ENCODE results near the gene RRP8.

RRP8 gene

DNA sequence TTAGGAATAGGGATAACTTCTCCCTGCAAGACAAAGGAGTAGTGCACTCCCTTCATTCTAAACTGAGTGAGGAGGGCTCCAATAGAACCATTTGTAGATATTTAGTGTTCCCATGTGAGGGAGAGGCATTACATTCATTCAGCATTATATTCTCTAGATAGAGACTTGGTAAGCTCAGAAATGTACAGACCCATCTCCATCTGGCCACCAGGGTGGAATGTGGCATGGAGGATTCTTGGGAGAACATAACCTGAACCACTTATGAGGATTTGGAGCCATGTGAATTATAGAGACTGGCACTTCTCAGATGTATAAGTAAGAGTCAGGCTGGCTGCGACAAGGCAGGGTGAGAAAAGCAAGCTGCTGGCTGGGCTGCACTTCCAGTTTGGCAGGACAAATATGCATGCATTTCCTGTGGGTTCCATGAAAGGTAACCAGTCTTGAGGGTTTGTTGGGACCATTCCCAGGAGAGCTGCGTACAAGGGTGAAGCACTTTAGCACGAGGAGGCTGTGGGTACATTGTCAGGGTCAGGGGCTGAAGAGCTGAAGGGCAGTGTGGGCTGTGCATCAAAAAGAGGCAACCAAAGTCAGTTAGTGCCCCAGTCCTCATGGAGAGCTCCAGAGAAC is 9.2 kb downstream of the RRP8 start:
- H3K4me3 ChIP-seq (ENCODE audit: low read depth, low read length), result no peak overlapping the region
- in situ Hi-C loops (cut with HindIII; ENCODE audit: low sequenced_read_pairs), result no loop called here
- DNase-seq (ENCODE audit: low read depth, low spot score), result no peak
- TF ChIP-seq, protein P1, sequence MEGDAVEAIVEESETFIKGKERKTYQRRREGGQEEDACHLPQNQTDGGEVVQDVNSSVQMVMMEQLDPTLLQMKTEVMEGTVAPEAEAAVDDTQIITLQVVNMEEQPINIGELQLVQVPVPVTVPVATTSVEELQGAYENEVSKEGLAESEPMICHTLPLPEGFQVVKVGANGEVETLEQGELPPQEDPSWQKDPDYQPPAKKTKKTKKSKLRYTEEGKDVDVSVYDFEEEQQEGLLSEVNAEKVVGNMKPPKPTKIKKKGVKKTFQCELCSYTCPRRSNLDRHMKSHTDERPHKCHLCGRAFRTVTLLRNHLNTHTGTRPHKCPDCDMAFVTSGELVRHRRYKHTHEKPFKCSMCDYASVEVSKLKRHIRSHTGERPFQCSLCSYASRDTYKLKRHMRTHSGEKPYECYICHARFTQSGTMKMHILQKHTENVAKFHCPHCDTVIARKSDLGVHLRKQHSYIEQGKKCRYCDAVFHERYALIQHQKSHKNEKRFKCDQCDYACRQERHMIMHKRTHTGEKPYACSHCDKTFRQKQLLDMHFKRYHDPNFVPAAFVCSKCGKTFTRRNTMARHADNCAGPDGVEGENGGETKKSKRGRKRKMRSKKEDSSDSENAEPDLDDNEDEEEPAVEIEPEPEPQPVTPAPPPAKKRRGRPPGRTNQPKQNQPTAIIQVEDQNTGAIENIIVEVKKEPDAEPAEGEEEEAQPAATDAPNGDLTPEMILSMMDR (IDR thresholded peaks at IDR 0.05; ENCODE audit: low read depth, low read length), result no peak

DNA sequence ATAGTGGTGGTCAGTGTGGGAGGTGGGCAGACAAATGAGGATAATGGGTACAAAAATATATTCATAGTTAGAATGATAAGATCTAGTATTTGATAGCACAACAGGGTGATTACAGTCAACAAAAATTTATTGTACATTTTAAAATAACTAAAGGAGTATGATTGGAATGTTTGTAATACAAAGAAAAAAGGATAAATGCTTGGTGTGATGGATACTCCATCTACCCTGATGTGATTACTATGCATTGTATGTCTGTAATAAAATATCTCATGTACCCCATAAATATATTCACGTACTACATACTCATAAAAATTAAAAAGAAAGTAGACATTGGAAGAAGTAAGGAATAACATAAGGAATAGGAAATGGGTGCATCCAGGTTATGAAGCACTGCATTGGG is 15.4 kb downstream of the RRP8 start:
- in situ Hi-C loops (cut with HindIII; ENCODE audit: low sequenced_read_pairs), result no loop called here
- no peak overlapping the region for H3K4me3 ChIP-seq (ENCODE audit: low read depth, low read length)
- TF ChIP-seq, protein P1 (IDR thresholded peaks at IDR 0.05; ENCODE audit: low read depth, low read length), result no peak
- DNase-seq (ENCODE audit: low read depth, low spot score), result no peak

DNA sequence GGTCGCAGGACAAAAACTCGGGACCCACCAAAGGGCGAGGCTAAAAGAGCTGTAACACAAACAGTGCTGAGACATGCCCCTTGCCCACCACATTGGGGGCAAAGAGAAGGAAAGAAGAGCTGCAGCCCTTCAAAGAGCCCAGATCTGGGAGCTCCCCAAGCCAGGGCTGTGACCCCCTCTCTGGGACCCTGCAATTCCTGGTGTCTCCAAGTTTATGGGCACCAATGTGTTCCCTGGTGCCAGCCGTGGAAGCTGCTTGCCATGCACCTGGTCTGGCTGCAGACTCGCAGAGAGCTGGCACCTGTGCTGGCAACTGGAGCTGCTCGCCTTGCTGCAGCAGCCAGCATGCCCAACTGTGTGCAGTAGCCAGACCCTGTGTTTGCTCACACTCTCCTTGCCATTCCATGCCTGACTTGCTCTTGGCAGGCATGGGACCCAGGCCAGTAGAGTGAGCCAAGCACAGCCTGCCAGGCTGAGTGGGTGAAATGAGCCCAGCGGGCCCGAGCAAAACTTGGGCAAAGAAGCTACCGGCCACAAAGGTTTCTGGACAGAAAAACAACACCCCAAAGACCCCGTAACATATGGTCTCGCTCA is 16.0 kb downstream of the RRP8 start:
- in situ Hi-C loops (cut with HindIII; ENCODE audit: low sequenced_read_pairs), result no loop called here
- DNase-seq (ENCODE audit: low read depth, low spot score), result no peak
- H3K4me3 ChIP-seq (ENCODE audit: low read depth, low read length), result no peak overlapping the region
- TF ChIP-seq, protein P1 (IDR thresholded peaks at IDR 0.05; ENCODE audit: low read depth, low read length), result no peak

DNA sequence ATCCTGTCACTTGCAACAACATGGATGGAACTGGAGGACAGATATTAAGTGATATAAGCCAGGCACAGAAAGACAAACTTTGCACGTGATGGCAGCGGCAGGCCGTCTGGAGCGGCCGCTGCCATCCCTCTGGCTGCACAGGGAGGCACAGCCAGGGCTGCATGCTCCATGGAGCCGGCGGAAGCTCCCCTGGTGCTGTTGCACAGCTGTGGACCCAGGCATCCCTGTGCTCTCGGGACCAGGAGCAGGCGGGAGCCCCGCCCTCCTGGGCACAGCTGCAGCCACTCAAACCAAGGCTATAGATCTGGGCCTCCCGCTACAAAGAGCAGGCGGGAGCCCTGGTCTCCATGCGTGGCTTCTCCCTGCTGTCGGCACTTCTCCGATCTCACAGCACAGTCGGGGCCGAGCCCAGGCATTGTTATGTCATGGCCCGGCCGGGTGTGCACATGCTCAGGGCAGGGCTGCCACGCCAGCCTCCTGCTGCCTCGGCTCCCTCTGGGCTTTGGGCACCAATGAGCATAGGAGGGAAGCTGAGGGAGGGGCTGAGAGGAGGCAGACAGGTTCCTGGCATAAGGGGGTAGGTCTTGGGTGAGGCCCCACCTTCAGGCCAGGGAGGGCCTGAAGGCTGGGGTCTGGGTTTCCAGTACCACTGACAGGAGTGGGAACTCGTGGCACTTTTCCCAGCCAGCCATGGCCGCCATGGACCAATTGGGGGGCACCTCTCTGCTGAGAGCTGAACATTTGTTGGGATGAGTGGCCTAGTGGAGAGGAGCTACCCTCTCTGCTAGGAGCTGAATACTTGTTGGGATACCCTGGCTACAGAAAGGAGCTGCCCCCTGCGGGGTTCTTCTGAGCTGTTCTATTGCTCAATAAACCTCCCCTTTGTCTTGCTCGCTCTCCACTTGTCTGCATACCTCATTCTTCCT is 16.7 kb downstream of the RRP8 start:
- H3K4me3 ChIP-seq (ENCODE audit: low read depth, low read length), result no peak overlapping the region
- DNase-seq (ENCODE audit: low read depth, low spot score), result no peak
- in situ Hi-C loops (cut with HindIII; ENCODE audit: low sequenced_read_pairs), result no loop called here
- TF ChIP-seq, protein P1 (IDR thresholded peaks at IDR 0.05; ENCODE audit: low read depth, low read length), result no peak

DNA sequence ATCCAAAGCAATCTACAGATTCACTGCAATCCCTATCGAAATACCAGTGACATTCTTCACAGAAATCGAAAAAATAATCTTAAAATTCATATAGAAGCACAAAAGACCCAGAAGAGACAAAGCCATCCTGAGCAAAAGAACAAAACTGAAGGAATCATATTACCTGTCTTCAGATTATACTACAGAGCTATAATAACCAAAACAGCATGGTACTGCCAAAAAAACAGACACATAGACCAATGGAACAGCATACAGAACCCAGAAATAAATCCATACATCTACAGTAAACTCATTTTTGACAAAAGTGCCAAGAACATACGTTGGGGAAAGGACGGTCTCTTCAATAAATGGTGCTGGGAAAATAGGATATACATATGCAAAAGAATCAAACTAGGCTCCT is 18.9 kb downstream of the RRP8 start:
- DNase-seq (ENCODE audit: low read depth, low spot score), result no peak
- in situ Hi-C loops (cut with HindIII; ENCODE audit: low sequenced_read_pairs), result no loop called here
- no peak overlapping the region for H3K4me3 ChIP-seq (ENCODE audit: low read depth, low read length)
- TF ChIP-seq, protein P1 (IDR thresholded peaks at IDR 0.05; ENCODE audit: low read depth, low read length), result no peak

DNA sequence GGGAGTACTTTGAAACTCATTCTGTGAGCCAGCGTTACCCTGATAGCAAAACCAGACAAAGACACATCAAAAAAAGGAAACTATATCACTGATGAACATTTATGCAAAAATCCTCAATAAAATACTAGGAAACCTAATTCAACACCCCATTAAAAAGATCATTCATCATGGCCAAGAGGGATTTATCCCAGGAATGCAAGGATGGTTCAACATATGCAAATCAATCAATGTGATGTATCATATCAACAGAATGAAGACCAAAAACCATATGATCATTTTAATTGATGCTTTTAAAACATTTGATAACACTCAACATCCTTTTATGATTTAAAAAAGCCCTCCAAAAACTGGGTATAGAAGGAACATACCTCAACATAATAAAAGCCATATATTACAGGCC is 19.8 kb downstream of the RRP8 start:
- no peak overlapping the region for H3K4me3 ChIP-seq (ENCODE audit: low read depth, low read length)
- in situ Hi-C loops (cut with HindIII; ENCODE audit: low sequenced_read_pairs), result no loop called here
- TF ChIP-seq, protein P1 (IDR thresholded peaks at IDR 0.05; ENCODE audit: low read depth, low read length), result no peak
- no peak for DNase-seq (ENCODE audit: low read depth, low spot score)
